Naive thymus-derived CD8-positive, alpha-beta T cell (primary cell): ENCODE results near the gene TFAP2C. TPM values are rescaled to one million over a fixed set of nuclear protein-coding genes. Genes with fewer than 3 reads are reported as not detected.
"Not testable (repeated sequence)": the region's sequence is repeated elsewhere in the genome, so short reads cannot be mapped to it uniquely, and the experiment has no call there.

ENCODE experiments used
- ATAC-seq, 2 donors: fragments of 150-1000 bp; cut with Tn5 transposase in 1 of 2; sonication (Bioruptor Pico), chemical (Tn5 transposase) in 1 of 2; 1 replicate in 1 of 2; 2 replicates in 1 of 2; pipeline ENCODE4 v1.10.0; 2021; ENCODE audit warnings: mild to moderate bottlenecking in 2 of 2, moderate library complexity in 2 of 2
- POLR2A ChIA-PET: fragments of 350-600 bp; sonication (Branson Sonifier 250); formaldehyde crosslinking; loops from one replicate; lab custom pipeline; 2021; ENCODE audit warnings: antibody characterized with exemption; lab: Charles Lee
- DNase-seq, 10 donors: peaks; one replicate each; pipeline versions ENCODE4 v3.0.0 to v3.0.0-alpha.2; 2020 to 2022
- H3K27ac Mint-ChIP-seq, 10 donors: one replicate each; pipeline ENCODE4 v1.8.0; 2020 to 2022; ENCODE audit warnings: mild to moderate bottlenecking in 10 of 10, mixed read lengths in 10 of 10, moderate library complexity in 4 of 10, inconsistent platforms in 1 of 10
- H3K27me3 Mint-ChIP-seq, 5 donors: one replicate each; pipeline ENCODE4 v1.8.0; 2021 to 2022; ENCODE audit warnings: mixed read lengths in 5 of 5
- H3K36me3 Mint-ChIP-seq, 3 donors: one replicate each; pipeline ENCODE4 v1.8.0; 2020 to 2022; ENCODE audit warnings: mixed read lengths in 3 of 3, mild to moderate bottlenecking in 2 of 3, inconsistent platforms in 1 of 3
- H3K4me1 Mint-ChIP-seq, 4 donors: one replicate each; pipeline ENCODE4 v1.8.0; 2021 to 2022; ENCODE audit warnings: mixed read lengths in 4 of 4
- H3K4me3 Mint-ChIP-seq, 10 donors: one replicate each; pipeline ENCODE4 v1.8.0; 2020 to 2022; ENCODE audit warnings: mild to moderate bottlenecking in 10 of 10, mixed read lengths in 10 of 10, moderate library complexity in 6 of 10, inconsistent platforms in 1 of 10
- H3K9me3 Mint-ChIP-seq, 9 donors: one replicate each; pipeline ENCODE4 v1.8.0; 2020 to 2022; ENCODE audit warnings: mixed read lengths in 9 of 9, mild to moderate bottlenecking in 3 of 9, inconsistent platforms in 1 of 9, moderate library complexity in 1 of 9
- polyA plus RNA-seq, 3 donors: library from polyadenylated mRNA; unstranded; fragments of 300-500 nt; fragmentation: Illumina TruSeq; gene quantifications; one replicate each; pipeline ENCODE4 v1.2.3, GENCODE V29; 2021
- total RNA-seq, 8 experiments: library from RNA in 2 of 8; stranded (reverse) in 2 of 8; gene quantifications; one replicate each; pipeline ENCODE4 v1.2.3 and lab custom pipeline; 2021 to 2026

The TFAP2C gene
- total and polyA plus RNA-seq, 5 experiments from 2014 or later, result not detected

DNA sequence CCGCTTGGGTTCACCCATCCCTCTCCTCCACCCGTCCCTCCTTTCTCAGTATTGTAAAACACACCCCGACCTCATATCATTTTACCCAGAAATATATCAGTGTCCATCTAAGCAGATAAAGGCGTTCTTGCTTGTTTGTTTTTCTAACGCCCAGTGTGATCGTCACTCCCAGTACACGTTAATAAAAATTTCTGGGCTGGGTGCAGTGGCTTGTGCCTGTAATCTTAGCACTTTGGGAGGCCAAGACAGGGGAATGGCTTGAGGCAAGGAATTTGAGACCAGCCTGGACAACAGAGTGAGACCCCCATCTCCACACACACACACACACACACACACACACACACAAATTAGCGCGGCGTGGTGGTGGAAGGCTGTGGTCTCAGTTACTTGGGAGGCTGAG lies 24.4 kb upstream of the TFAP2C start:
- no peaks in the 10 kb centered on the region for H3K36me3 Mint-ChIP-seq
- H3K4me3 Mint-ChIP-seq, result no peak overlapping the region
- ATAC-seq (no peak), DNase-seq (no peak)
- no peaks in the 10 kb centered on the region for H3K9me3 Mint-ChIP-seq
- H3K27ac Mint-ChIP-seq, result no peak overlapping the region
- POLR2A ChIA-PET, result no interaction called here
- no peaks in the 10 kb centered on the region for H3K4me1 Mint-ChIP-seq
- peaks cover 0 to 3% (median 0%) of the 10 kb centered on the region in 5 donors for H3K27me3 Mint-ChIP-seq

DNA sequence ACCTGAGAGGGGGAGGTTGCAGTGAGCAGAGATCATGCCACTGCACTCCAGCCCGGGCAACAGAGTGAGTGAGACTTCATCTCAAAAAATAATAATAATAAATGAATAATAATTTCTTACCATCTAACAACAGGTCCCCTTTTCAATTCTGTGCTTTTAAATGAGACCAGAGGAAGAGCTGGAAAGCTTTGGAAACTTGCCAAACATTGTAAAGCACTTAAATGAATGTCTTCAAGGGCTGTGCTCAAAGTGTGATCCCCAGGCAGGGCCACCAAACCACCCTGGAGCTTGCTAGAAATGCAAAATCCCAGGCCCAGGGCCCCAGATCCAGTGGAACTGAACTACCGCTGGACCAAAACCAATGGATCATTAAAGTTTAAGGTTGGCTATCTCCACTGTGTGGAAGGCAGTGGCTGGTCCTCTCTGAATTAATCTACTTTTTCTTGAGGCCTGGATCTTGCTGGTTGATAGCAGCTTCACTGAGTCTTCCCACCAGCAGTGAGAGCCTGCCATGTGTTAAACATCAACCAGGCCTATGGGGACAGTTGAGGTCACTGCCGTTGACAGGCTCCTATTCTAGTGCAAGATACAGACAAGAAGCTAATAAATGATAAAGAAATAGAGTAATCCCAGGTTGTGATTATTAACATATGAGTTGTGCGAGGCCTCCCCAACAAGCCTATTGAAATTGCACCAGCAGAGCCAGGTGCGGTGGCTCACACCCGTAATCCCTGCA lies 23.7 kb upstream of the TFAP2C start:
- Mint-ChIP-seq H3K27ac (no peak overlapping the region), H3K4me1 (no peaks in the 10 kb centered on the region), H3K9me3 (no peaks in the 10 kb centered on the region), H3K36me3 (no peaks in the 10 kb centered on the region), H3K27me3 (peaks cover 0 to 3% (median 0%) of the 10 kb centered on the region in 5 donors), H3K4me3 (no peak overlapping the region)
- DNase-seq, result no peak
- POLR2A ChIA-PET, result no interaction called here
- no peak for ATAC-seq

- H3K9me3 Mint-ChIP-seq, result no peaks in the 10 kb centered on the region
- H3K4me3 Mint-ChIP-seq, result no peak overlapping the region
- DNase-seq (no peak), ATAC-seq (no peak)
- H3K4me1 Mint-ChIP-seq, result no peaks in the 10 kb centered on the region
- H3K27ac Mint-ChIP-seq, result peak overlapping the region in 1 of 10 donors; percentile 7
- POLR2A ChIA-PET, result no interaction called here
- H3K27me3 Mint-ChIP-seq, result peaks cover 0 to 3% (median 0%) of the 10 kb centered on the region in 5 donors
- no peaks in the 10 kb centered on the region for H3K36me3 Mint-ChIP-seq
Measured at GRCh38 chr20:56606174-56606945, 22.7 kb upstream of the TFAP2C start.

DNA sequence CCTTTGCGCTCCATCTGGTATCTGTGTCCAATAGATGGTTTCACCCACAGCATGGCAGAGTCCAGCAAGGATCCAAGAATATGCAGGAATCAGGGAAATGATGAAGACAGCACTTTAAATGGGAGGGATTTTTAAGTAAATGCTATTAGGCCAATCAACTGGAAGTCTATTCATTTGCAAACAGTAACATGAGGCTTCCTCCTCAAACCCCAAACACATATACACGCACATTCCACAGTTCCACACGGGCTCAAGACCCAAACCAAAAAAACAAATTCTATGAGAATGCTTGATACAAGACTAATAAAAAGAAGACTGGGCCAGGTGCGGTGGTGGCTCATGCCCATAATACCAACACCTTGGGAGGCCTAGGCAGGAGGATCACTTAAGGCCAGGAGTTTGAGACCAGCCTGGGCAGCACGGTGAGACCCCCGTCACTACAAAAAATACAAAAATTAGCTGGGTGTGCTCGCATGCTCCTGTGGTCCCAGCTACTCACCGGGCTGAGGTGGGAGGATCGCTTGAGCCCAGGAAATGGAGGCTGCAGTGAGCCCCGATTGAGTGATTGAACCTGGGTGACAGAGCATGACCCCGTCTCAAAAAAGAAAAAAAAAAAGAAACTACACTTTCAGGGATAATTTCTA lies 21.9 kb upstream of the TFAP2C start:
- POLR2A ChIA-PET, result no interaction called here
- DNase-seq, result no peak
- H3K4me3 Mint-ChIP-seq, result no peak overlapping the region
- no peak overlapping the region for H3K27ac Mint-ChIP-seq
- H3K9me3 Mint-ChIP-seq, result no peaks in the 10 kb centered on the region
- peaks cover 0 to 2% (median 0%) of the 10 kb centered on the region in 5 donors for H3K27me3 Mint-ChIP-seq
- H3K36me3 Mint-ChIP-seq, result no peaks in the 10 kb centered on the region
- H3K4me1 Mint-ChIP-seq, result no peaks in the 10 kb centered on the region
- ATAC-seq, result no peak

GRCh38 chr20:56608376-56608775 lies 20.7 kb upstream of the TFAP2C start:
- no peak overlapping the region for H3K4me3 Mint-ChIP-seq
- POLR2A ChIA-PET, result no interaction called here
- H3K36me3 Mint-ChIP-seq, result no peaks in the 10 kb centered on the region
- ATAC-seq (no peak), DNase-seq (no peak)
- H3K4me1 Mint-ChIP-seq, result no peaks in the 10 kb centered on the region
- no peaks in the 10 kb centered on the region for H3K9me3 Mint-ChIP-seq
- peaks cover 0 to 2% (median 0%) of the 10 kb centered on the region in 5 donors for H3K27me3 Mint-ChIP-seq
- H3K27ac Mint-ChIP-seq, result no peak overlapping the region

DNA sequence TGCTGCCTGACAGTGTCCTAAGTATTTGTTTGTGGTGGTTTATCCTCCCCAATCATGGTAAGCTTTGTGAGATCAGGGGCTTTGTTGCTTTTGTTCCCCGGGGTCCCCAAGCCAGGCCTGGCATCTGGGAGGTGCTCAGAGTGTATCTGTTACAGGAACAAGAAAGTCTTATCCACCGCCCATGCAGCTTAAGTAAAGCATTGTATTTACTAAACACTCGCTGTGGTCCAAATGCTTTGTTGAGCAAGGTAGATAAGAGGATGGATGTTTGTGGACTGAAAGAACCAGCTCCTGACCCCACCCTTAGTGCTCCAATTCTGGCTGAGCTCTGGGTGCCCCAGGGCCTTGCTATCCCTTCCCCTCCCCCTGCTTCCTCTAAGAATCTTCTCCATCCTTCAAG lies 19.8 kb upstream of the TFAP2C start:
- DNase-seq (no peak), ATAC-seq (no peak)
- Mint-ChIP-seq H3K36me3 (no peaks in the 10 kb centered on the region), H3K4me3 (no peak overlapping the region), H3K27ac (no peak overlapping the region), H3K27me3 (peaks cover 0 to 2% (median 0%) of the 10 kb centered on the region in 5 donors), H3K4me1 (no peaks in the 10 kb centered on the region), H3K9me3 (no peaks in the 10 kb centered on the region)
- POLR2A ChIA-PET, result no interaction called here

- H3K4me3 Mint-ChIP-seq, result no peak overlapping the region
- H3K4me1 Mint-ChIP-seq, result no peaks in the 10 kb centered on the region
- no peaks in the 10 kb centered on the region for H3K36me3 Mint-ChIP-seq
- H3K9me3 Mint-ChIP-seq, result no peaks in the 10 kb centered on the region
- DNase-seq (no peak), ATAC-seq (no peak)
- no peak overlapping the region for H3K27ac Mint-ChIP-seq
- peaks cover 0 to 2% (median 0%) of the 10 kb centered on the region in 5 donors for H3K27me3 Mint-ChIP-seq
- POLR2A ChIA-PET, result no interaction called here
Measured at GRCh38 chr20:56610098-56610497, 19.0 kb upstream of the TFAP2C start.

GRCh38 chr20:56614196-56614595 lies 14.9 kb upstream of the TFAP2C start:
- no peaks in the 10 kb centered on the region for H3K4me1 Mint-ChIP-seq
- DNase-seq, result no peak
- H3K27me3 Mint-ChIP-seq, result peaks cover 2 to 13% (median 3%) of the 10 kb centered on the region in 5 donors
- H3K4me3 Mint-ChIP-seq, result no peak overlapping the region
- ATAC-seq, result no peak
- no peaks in the 10 kb centered on the region for H3K36me3 Mint-ChIP-seq
- H3K9me3 Mint-ChIP-seq, result no peaks in the 10 kb centered on the region
- POLR2A ChIA-PET, result no interaction called here
- no peak overlapping the region for H3K27ac Mint-ChIP-seq

GRCh38 chr20:56616716-56617115 lies 12.4 kb upstream of the TFAP2C start:
- DNase-seq, result no peak
- Mint-ChIP-seq H3K27me3 (peaks cover 2 to 16% (median 5%) of the 10 kb centered on the region in 5 donors), H3K9me3 (peaks cover 0 to under 1% (median 0%) of the 10 kb centered on the region in 9 donors), H3K36me3 (no peaks in the 10 kb centered on the region), H3K27ac (no peak overlapping the region), H3K4me3 (no peak overlapping the region), H3K4me1 (no peaks in the 10 kb centered on the region)
- ATAC-seq, result no peak
- POLR2A ChIA-PET, result no interaction called here

- Mint-ChIP-seq H3K9me3 (peaks cover 0 to 3% (median 0%) of the 10 kb centered on the region in 9 donors), H3K4me3 (no peak overlapping the region), H3K27ac (no peak overlapping the region), H3K4me1 (no peaks in the 10 kb centered on the region), H3K36me3 (no peaks in the 10 kb centered on the region), H3K27me3 (peaks cover 2 to 22% (median 7%) of the 10 kb centered on the region in 5 donors)
- DNase-seq, result no peak
- ATAC-seq, result no peak
- POLR2A ChIA-PET, result no interaction called here
Measured at GRCh38 chr20:56617489-56617888, 11.6 kb upstream of the TFAP2C start.

DNA sequence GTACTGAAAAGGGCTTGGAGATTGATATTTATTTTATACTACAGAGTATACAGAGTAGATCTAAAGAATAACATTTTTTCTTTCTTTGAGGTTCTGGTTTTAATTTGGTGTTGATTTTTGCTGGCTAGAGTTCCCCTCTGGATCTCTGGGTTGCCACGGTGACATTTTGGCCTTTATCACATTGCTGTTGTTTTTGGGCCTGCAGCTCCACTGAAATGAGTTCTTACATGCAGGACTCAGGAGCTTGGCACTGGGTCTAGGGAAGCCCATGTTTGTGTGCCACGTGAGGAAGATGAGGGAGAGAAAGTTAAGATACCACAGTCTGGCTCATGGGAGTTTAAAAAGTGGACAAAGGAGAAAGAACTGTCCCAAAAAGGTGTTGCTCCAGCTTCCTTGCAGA lies 7.4 kb upstream of the TFAP2C start:
- no peaks in the 10 kb centered on the region for H3K36me3 Mint-ChIP-seq
- no peaks in the 10 kb centered on the region for H3K4me1 Mint-ChIP-seq
- POLR2A ChIA-PET, result no interaction called here
- no peak for DNase-seq
- no peak overlapping the region for H3K4me3 Mint-ChIP-seq
- H3K27ac Mint-ChIP-seq, result no peak overlapping the region
- peaks cover 0 to 3% (median 0%) of the 10 kb centered on the region in 9 donors for H3K9me3 Mint-ChIP-seq
- ATAC-seq, result no peak
- peaks cover 11 to 38% (median 18%) of the 10 kb centered on the region in 5 donors for H3K27me3 Mint-ChIP-seq

DNA sequence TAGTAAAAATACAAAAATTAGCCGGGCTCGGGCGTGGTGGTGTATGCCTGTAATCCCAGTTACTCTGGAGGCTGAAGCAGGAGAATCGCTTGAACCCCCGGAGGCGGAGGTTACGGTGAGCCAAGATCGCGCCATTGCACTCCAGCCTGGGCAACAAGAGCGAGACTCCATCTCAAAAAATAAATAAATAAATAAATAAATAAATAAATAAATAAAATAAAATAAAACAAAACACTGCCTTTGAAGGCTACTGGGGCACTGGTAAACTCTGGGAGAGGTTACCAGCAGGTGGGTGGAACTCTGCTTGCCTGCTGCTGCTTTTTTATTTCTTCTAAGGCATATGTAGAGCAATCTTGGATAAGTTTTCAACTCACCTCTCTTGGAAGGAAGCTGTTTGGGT lies 5.2 kb upstream of the TFAP2C start:
- ATAC-seq, H3K27ac Mint-ChIP-seq, H3K9me3 Mint-ChIP-seq, H3K36me3 Mint-ChIP-seq, DNase-seq, POLR2A ChIA-PET, H3K4me1 Mint-ChIP-seq, H3K4me3 Mint-ChIP-seq: not testable (repeated sequence)
- peaks cover 11 to 52% (median 20%) of the 10 kb centered on the region in 5 donors for H3K27me3 Mint-ChIP-seq
